Nephron progenitor cell (in vitro differentiated cells): ENCODE measurements around the gene HSD17B12.

Source experiments
- DNase-seq: peaks from one replicate; pipeline ENCODE4 v3.0.0; 2021
- H3K27ac Mint-ChIP-seq: 2 replicates; pipeline ENCODE4 v1.8.0; 2021; ENCODE audit warnings: mild to moderate bottlenecking, moderate library complexity, mixed read lengths
- H3K27me3 Mint-ChIP-seq: 2 replicates; pipeline ENCODE4 v1.8.0; 2021; ENCODE audit warnings: mild to moderate bottlenecking, low read depth, mixed read lengths; ENCODE audit not compliant: poor library complexity
- H3K36me3 Mint-ChIP-seq: 2 replicates; pipeline ENCODE4 v1.8.0; 2021; ENCODE audit warnings: low read depth, mixed read lengths
- H3K4me1 Mint-ChIP-seq: 2 replicates; pipeline ENCODE4 v1.8.0; 2021; ENCODE audit warnings: mixed read lengths
- H3K4me3 Mint-ChIP-seq: 2 replicates; pipeline ENCODE4 v1.8.0; 2021; ENCODE audit warnings: mild to moderate bottlenecking, moderate library complexity, mixed read lengths
- H3K9me3 Mint-ChIP-seq: 2 replicates; pipeline ENCODE4 v1.8.0; 2021; ENCODE audit warnings: mild to moderate bottlenecking, moderate library complexity, mixed read lengths
- CTCF ChIP-seq: fragments of 200-600 bp; sonication (generic); IDR thresholded peaks from 2 replicates; pipeline ENCODE4 v1.5.0; 2021; ENCODE audit warnings: antibody characterized with exemption

The HSD17B12 gene

GRCh38 chr11:43685440-43685839 lies 4.9 kb downstream of the HSD17B12 start:
- no peak overlapping the region for H3K27ac Mint-ChIP-seq
- no peaks in the 10 kb centered on the region for H3K27me3 Mint-ChIP-seq
- H3K9me3 Mint-ChIP-seq, result peaks cover 22% of the 10 kb centered on the region
- TF ChIP-seq CTCF, result no peak
- no peak overlapping the region for H3K4me3 Mint-ChIP-seq
- no peak for DNase-seq
- H3K36me3 Mint-ChIP-seq, result peaks cover 74% of the 10 kb centered on the region
- H3K4me1 Mint-ChIP-seq, result peaks cover 38% of the 10 kb centered on the region

- Mint-ChIP-seq H3K9me3 (peaks cover 21% of the 10 kb centered on the region), H3K36me3 (peaks cover 78% of the 10 kb centered on the region), H3K27me3 (no peaks in the 10 kb centered on the region), H3K4me1 (peaks cover 36% of the 10 kb centered on the region), H3K27ac (no peak overlapping the region), H3K4me3 (no peak overlapping the region)
- no peak for TF ChIP-seq CTCF
- DNase-seq, result no peak
These were observed 5.7 kb downstream of the HSD17B12 start for GRCh38 chr11:43686207-43686606.

GRCh38 chr11:43687120-43687791 lies 6.7 kb downstream of the HSD17B12 start:
- peaks cover 77% of the 10 kb centered on the region for H3K36me3 Mint-ChIP-seq
- TF ChIP-seq CTCF, result no peak
- H3K27me3 Mint-ChIP-seq, result no peaks in the 10 kb centered on the region
- H3K27ac Mint-ChIP-seq, result peak overlapping the region; percentile 70
- no peak for DNase-seq
- no peak overlapping the region for H3K4me3 Mint-ChIP-seq
- peaks cover 17% of the 10 kb centered on the region for H3K9me3 Mint-ChIP-seq
- H3K4me1 Mint-ChIP-seq, result peaks cover 26% of the 10 kb centered on the region

- peaks cover 25% of the 10 kb centered on the region for H3K4me1 Mint-ChIP-seq
- peaks cover 74% of the 10 kb centered on the region for H3K36me3 Mint-ChIP-seq
- H3K27ac Mint-ChIP-seq, result no peak overlapping the region
- no peak for DNase-seq
- peaks cover 11% of the 10 kb centered on the region for H3K9me3 Mint-ChIP-seq
- no peak for TF ChIP-seq CTCF
- no peak overlapping the region for H3K4me3 Mint-ChIP-seq
- no peaks in the 10 kb centered on the region for H3K27me3 Mint-ChIP-seq
These were observed 7.9 kb downstream of the HSD17B12 start for GRCh38 chr11:43688394-43688793.

- Mint-ChIP-seq H3K36me3 (peaks cover 71% of the 10 kb centered on the region), H3K27ac (no peak overlapping the region), H3K9me3 (peaks cover 7% of the 10 kb centered on the region), H3K4me3 (no peak overlapping the region), H3K4me1 (peaks cover 25% of the 10 kb centered on the region), H3K27me3 (no peaks in the 10 kb centered on the region)
- DNase-seq, result no peak
- TF ChIP-seq CTCF, result no peak
These were observed 8.6 kb downstream of the HSD17B12 start for GRCh38 chr11:43689167-43689566.
